Fibroblast of the conjunctiva (primary cell): ENCODE data around the gene CPSF4L.

Experiments
- DNase-seq: peaks from one replicate; pipeline ENCODE4 v3.0.0-alpha.2; 2010; ENCODE audit warnings: low read depth

Gene CPSF4L

GRCh38 chr17:73201215-73202069 lies 60.2 kb downstream of the CPSF4L start:
- DNase-seq, result no peak

- no peak for DNase-seq
Measured at GRCh38 chr17:73200476-73200875, 61.2 kb downstream of the CPSF4L start.

- DNase-seq, result no peak
Measured at GRCh38 chr17:73199751-73200317, 61.8 kb downstream of the CPSF4L start.

GRCh38 chr17:73198930-73199260 lies 62.8 kb downstream of the CPSF4L start:
- no peak for DNase-seq
